ENCODE results near the gene PON1.
A peak's percentile ranks its signal among the peaks of the same experiment; 100 is the strongest.

Gene PON1

GRCh38 chr7:95317546-95317945, 6.8 kb downstream of the PON1 start:
- no peak for DNase-seq

DNA sequence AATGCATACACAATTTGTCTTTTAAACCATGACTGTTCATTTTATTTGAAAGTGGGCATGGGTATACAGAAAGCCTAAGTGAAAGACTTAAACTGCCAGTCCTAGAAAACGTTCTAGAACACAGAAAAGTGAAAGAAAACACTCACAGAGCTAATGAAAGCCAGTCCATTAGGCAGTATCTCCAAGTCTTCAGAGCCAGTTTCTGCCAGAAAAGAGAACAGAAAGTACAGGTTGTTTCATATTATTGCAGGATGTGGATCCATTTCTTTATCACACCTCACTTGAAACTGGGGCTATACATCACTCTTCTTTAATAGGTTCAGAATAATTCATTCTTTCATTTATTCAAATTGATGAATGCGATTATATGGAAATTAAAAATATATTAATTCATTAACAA, 7.7 kb downstream of the PON1 start:
- DNase-seq = no peak

- DNase-seq = no peak
These were observed 11.8 kb downstream of the PON1 start for GRCh38 chr7:95312561-95312960.

DNA sequence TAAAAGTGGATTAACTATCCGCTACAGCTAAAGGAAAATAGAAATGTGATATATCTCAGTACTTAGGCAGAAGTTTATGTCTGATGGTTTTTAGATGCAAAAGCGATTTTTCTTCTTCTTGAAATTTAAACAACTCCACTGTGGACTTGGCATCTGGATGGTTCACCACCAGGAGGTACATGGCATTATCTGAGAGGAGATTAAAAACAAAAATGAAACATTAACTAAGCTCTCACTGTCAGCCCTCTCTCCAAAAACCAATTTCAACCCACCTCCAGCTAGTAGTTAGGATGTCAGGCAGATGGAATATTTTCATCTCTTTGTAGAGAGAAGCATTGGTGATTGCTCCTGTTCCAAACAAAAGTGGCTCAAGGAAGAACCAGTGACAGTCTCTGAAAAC, 12.9 kb downstream of the PON1 start:
- no peak for DNase-seq

DNA sequence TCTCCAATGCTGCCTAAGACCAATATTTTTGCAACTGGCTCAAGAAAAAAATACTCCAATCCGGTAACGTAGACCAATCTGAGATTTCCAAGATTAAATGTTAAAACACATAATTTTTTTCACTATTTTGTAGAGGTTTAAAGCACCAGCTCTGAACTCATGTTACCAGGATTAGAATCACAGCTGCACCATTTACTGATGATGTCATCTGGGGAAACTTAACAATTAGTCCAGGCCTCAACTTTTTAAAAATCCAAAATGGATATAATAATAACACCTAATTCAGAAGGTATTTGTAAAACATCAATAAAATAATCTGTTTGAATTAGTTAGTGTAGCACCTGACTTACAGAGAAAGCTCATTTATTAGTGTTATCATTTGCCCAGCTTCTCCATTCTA, 14.4 kb downstream of the PON1 start:
- DNase-seq = no peak

GRCh38 chr7:95304990-95305389, 19.3 kb downstream of the PON1 start:
- DNase-seq = no peak

GRCh38 chr7:95303013-95303905, 21.1 kb downstream of the PON1 start:
- peak; percentile 24 for DNase-seq

GRCh38 chr7:95298091-95298490, 26.2 kb downstream of the PON1 start:
- no peak for DNase-seq

GRCh38 chr7:95297041-95297440, 27.3 kb downstream of the PON1 start:
- no peak for DNase-seq

- no peak for DNase-seq
These were observed 27.9 kb downstream of the PON1 start for GRCh38 chr7:95296456-95296855.

DNA sequence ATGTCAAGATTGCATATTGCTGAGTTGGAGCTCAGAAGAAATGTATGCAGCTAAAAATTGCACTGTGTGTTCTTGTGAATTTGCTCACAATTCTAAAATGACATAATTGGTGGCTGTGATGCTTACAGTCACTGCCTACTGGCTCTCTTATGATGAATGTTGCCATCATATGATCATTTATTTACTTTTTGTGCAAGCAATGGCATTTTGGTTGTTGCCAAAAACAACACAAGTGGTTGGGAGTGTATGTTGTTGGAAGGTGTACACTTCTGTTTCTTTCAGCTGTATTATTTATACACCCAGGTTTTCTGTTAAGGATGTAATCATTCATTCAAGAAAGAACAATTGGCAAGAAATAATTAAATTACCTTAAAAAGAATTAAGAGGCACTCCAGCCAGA, 28.9 kb downstream of the PON1 start:
- DNase-seq = no peak

DNA sequence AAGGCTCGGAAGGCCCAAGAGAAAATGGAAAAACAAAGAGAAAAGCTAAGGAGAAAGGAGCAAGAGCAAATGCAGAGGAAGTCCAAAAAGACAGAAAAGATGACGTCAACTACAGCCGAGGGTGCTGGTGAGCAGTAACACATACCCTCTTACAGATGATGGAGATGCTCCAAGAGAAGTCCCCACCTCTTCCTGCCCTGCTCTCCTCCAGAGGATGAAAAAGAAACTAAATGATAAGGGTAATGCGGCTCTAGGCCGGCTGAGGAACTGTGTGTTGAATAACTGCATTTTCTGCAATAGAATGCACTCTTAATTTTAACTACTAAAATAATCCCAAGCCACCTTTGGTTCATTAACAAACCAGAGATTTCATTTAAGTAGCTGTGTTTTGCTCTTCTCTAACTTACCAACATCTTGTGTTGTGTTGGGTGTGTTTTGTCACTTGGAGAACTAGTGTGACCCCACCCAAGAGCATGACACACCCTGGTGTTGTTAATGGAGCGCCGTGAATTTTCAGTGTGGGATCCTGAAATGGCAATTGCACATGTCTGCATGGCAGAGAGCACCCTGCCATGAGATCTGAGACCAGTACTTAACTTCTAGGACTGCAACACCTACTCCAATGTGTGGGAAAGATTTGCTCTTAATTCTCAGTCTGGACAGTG, 34.0 kb downstream of the PON1 start:
- no peak for DNase-seq

DNA sequence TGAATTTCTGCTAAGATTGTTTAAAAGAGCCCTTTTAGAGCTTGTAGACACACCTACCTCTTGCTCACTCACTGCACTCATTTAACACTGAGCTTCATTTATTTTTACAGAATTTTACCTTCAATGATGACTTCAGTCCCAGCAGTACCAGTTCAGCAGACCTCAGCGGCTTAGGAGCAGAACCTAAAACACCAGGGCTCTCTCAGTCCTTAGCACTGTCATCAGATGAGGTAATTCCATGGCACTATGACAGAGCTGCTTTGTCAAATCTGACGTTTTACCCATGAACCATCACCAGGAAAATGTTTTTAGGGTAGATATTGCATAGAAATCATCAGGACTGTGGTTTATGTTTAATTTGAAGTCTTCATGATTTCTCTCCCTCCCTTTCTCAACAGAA, 38.2 kb downstream of the PON1 start:
- DNase-seq = no peak

GRCh38 chr7:95279417-95279816, 44.9 kb downstream of the PON1 start:
- DNase-seq = no peak

GRCh38 chr7:95276114-95276513, 48.2 kb downstream of the PON1 start:
- DNase-seq = no peak

DNA sequence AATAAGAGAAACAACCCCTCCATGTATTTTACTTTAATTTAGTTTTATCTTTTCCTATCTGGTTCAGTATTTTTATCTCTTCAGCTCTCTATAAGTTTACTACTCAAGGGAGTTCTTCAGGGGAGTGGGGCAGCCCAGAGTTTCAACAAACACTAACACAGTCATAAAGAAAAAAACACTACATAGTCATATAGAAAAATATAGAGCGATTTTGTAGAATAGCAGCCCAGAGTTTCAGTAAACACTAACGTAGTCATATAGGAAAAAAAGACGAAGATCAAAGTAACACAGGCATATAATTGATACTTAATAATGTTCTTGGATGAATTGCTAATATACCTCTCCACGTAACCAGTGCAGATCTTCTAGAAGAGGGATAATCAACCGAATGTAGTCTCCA, 54.7 kb downstream of the PON1 start:
- no peak for DNase-seq

DNA sequence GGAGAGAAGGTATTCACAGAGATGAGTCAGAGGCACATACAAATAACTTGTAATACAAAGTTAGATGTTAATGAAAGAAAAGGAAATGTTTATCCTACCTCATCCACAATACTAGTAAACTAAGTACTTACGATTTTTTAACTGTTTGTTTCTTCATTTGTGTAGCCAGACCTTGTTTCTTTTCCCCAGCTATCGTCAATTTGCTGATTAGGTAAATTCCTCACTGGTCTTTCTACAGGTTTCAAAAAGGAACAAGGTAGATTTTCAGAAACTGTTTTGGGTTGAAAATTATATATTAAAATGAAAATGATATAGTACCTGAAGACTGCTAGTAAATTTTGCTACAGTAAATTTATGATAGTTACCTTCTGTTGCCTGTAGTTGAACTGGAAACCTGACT, 56.6 kb downstream of the PON1 start:
- no peak for DNase-seq

GRCh38 chr7:95265634-95266033, 58.7 kb downstream of the PON1 start:
- no peak for DNase-seq

GRCh38 chr7:95264363-95264891, 59.9 kb downstream of the PON1 start:
- peak; percentile 62 for DNase-seq

- no peak for DNase-seq
These were observed 60.5 kb downstream of the PON1 start for GRCh38 chr7:95263785-95264362.

DNA sequence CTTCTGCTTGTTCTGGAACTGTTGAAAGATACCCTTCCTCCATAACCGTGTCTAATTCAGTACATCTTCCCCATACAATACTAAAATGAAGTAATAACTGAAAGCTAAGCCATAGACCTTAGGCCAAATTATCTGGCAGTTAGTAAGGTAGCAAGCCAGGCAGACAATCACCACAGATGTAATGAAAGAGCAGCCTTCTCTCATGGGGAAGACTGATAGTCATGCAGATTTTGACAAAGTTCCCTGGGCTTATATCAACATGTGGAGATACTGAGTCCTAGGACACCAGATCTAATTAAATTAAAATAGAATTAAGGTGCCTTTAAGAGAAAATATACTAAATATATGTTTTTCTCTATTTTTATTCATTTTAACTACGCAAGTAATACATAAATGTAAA, 61.5 kb downstream of the PON1 start:
- no peak for DNase-seq

DNA sequence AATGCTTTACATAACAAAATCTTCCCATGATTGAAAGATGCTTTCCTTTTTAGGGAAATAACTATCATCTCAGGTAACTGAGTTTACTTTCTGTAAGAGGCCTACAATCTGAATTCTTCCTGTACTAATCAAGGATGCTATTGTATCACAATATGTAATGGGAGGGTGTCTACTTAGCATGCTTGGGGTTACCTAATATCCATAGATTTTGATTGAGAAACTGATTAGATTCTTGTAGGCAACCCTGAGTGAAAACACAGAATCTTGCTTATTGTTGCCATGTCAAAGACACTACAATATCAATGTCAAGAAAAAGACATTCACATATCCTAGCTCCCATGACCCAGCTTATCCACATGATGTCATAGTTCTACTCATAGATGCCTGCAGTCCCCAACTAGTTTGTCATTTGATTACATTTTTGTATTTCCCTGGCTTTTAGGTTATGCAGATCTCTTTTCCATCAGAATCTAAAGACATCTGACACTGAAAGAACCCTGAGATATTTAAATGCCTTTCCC, 62.4 kb downstream of the PON1 start:
- DNase-seq = no peak

- no peak for DNase-seq
These were observed 68.6 kb downstream of the PON1 start for GRCh38 chr7:95255691-95256090.

All from fibroblast of skin of abdomen (primary cell).